ENCODE measurements around the gene SLC12A3.
"Not testable (repeated sequence)": the region's sequence is repeated elsewhere in the genome, so short reads cannot be mapped to it uniquely, and the experiment has no call there.

The SLC12A3 gene

DNA sequence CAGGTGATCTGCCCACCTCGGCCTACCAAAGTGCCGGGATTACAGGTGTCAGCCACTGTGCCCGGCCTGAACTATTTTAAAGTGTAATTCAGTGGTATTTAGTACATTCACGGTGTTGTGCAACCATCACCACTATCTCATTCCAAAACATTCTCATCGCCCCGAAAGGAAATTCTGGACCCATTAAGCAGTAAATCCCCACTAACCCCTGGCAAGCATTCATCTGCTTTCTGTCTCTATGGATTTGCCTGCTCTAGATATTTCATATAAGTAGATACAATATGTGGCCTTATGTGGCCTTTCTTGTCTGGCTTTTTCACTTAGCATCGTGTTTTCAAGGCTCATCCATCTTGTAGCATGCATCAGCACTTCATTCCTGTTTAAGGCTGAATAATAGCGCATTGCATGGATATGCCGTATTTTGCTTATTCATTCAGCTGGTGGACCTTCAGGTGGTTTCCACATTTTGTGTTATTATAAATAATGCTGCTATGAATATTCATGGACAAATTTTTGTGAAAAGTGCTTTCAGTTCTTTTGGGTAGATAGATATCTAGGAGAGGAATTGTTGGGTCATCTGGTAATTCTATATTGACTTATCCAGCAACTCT lies 58.6 kb downstream of the SLC12A3 start:
- FAIRE-seq: no peak

DNA sequence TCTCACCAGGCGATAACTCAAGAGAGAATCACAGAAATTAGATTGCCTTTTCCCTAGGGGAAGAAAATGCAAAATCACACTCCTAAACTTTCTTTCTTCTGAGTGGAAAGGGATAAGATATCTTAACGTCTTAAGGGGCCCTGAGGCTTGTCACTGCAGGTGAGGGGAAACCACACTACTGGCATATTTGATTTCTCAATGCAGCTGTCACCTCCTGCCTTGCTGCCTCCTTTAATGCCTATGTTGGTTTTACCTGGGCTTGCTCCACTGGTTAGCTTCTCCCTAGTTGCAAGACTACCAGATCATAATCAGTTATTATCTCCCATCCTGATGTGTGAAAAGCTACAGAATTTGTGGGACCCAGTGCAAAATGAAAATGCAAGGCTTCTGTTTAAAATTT lies 62.5 kb downstream of the SLC12A3 start:
- no peak for FAIRE-seq

DNA sequence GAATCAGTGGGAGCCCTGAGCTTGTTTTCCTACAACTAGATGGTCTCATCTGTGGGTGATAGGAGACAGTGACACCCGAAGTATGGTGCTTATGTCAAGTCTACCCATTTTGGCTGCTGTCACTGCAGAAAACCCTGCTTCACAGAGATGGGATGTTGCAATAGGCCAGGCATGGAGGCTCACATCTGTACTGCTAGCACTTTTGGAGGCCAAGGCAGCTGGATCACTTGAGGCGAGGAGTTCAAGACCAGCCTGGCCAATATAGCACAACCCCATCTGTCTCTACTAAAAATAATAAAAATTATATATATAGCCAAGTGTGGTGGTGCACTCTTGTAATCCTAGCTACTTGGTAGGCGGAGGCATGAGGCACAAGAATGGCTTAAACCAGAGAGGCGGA lies 64.6 kb downstream of the SLC12A3 start:
- no peak for FAIRE-seq

DNA sequence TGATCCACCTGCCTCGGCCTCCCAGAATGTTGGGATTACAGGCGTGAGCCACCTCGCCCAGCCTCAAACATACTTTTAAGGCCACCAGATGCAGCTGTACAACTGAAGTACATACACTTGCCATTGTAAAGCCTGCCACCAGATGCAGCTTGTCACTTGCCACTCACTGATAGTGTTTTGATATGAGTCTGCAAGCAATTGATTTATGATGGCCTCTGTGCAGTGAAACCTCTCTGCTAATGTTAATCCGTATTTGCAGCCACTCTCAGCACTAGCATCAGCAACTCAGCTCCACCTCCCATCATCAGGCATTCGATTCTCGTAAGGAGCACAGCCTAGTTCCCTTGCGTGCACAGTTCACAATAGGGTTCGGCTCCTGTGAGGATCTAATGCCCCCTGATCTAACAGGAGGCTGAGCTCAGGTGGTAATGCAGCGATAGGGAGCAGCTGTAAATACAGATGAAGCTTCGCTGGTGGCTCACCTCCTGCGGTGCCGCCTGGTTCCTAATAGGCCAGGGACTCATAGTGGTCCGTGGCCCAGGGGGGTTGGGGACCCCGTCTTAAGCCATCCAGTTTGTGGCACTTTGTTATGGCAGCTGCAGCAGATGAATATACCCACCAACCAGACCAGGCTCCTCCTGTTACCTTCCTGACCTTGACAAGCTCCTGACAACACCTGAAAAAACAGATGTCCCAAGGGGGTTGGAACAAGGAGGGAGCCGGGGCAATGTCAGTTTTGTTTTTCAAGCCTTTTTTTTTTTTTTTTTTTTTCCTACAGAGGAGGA lies 65.7 kb downstream of the SLC12A3 start:
- FAIRE-seq: no peak

DNA sequence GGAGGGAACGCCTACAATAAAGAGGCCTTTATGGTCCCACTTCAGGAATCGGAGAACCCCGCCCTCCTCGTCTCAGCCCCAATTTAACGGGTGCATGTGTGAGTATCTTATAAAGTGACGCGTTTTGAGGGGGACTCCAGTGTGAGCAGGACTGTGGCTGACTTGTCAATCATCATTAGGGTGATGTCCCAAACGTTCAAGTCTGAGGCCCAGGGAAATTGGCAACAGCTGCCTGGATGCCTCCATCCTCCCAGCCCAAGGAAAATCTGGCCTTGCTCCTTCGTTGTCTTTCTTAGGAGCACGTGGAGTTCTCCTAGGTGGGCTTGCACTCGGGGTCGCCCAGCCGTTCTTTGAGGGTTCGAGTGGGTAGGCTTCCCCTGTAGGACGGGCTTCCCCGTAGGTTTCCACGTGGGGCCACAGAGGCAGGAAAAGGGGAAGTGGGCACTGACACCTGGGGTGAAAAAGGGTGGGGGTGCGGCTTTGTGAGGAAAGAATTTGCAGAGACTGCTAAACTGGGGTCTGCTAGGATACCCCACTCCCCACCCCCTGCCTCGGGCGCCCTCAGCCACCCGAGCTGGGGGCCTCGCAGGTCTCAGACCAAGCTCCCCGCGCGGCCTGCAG lies 66.4 kb downstream of the SLC12A3 start:
- FAIRE-seq: no peak

DNA sequence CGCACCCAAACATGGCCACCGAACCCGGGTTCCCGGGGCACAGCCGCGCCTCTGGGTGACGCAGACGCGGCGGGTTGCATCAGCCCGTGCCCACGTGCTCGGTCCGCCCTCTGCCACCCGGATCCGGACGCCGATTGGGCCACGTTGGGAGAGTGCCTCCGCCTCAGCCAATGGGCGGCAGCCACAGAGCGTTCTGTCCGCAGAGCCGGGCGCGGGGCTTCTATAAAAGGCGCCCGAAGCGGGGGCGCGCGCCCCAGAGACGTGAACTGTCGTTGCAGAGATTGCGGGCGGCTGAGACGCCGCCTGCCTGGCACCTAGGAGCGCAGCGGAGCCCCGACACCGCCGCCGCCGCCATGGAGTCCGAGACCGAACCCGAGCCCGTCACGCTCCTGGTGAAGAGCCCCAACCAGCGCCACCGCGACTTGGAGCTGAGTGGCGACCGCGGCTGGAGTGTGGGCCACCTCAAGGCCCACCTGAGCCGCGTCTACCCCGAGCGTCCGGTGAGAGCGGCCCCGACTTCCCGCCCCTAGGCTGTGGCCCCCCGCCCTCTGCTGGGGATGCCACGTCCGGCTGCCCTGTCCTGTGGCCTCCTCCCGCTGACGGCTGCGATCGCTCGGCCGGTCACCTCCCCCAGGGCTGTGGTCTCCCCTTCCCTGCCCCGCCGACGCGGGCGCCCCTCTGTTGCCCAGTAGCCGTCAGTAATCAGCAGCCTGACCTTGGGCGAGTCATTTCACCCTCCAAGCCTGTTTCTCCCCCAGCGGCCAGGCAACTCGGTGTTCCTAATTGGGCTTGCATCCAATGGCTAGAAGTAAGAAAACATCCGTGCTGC lies 67.1 kb downstream of the SLC12A3 start, which contains the start of gene HERPUD1:
TSS of gene HERPUD1 (plus strand) at position 251 of the 829 bp plus-strand sequence. CDS start at position 354, 103 bp downstream.
- peak; percentile 94 for FAIRE-seq

DNA sequence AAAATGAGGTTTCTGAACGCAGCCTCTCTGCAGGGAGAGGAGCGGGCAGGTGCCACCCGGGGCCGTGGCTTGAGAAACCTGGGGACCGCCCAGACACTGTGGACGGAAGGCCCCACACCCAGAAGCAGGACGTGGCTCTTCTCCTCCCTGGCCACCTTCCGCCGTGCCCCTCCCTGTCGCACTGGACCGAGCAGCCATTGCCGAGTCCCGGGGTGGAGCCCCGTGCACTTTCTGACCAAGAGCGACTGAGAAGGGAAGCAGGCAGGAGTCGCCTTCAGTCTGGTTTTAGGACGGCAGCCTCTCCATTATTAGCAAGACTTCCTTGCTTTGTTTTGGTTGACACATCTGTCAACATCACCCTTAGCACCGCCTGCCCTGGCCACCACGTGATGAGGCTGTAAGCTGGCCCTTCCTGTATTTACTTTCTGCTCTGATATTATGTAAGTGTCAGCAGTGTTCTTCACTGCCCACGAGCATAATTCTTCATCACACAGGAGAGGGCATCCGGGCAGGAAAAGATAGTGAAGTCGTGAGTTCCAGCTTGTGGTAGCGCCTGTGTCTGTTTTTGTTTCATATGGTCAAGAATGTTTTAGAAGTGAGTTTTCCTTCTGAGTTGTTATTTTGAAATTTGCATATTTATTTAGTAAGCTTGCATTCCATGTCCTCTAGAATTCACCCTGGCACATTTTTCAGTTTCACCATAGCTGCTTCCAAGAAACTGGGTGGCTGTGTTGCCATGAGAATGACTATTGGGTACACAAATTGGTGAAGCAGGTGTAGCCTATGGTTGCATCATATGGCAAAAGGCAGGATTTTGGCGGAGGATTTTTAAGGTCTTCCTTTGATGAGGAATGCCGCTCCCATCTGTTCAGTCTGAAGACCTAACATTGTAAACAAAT lies 68.0 kb downstream of the SLC12A3 start:
- no peak for FAIRE-seq

DNA sequence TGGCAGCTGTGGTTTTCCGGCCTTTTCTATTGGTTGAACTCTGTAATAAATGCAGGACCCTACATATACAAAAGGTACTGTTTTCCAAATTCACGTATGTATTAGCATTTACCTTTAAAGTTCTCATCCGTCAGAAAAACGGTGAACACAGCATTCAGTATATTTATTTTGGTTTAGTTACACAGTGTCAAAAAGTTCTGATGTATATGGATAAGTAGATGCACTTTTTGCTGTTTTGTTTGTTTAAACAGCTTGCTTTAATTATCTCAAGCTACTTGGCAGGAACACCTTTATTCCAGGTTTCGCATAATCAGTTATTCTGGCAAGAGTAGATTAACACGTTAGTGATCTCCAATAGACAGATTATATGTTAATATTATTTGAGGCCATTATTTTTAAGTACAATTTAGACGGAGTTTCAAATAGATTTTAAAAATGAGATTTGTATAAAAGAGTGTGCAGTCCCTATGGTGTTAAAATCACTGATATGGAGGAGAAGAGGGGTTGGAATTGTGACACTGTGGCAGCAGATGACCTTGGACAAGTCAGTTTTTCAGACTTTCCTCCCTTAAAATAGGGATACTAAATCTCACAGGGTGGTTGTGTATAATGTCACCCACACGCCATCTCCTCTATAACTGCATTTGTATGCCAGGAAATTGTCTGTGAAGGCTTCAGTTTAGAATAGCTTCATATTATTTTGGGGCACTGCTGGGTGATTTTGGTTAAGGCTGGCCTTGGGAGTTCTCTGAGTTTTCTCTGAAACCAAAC lies 69.0 kb downstream of the SLC12A3 start:
- no peak for FAIRE-seq

DNA sequence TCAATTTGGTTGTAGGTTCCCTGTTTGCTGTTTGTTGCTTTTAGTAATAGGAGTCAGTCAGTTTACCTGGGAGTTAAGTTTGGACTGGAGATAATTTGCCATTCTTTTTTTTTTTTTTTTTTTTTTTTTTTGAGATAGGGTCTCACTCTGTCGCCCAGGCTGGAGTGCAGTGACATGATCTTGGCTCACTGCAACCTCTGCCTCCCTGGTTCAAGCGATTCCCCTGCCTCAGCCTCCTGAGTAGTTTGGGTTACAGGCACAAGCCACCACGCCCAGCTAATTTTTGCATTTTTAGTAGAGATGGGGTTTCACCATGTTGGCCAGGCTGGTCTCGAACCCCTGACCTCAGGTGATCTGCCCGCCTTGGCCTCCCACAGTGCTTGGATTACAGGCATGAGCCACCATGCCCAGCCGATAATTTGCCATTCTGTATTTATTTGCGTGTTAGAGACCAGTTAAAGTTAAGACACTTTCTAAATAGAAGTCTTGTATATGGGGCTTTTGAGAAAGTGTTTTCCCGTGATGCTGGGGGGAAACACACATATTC lies 69.7 kb downstream of the SLC12A3 start:
- not testable (repeated sequence) for FAIRE-seq

DNA sequence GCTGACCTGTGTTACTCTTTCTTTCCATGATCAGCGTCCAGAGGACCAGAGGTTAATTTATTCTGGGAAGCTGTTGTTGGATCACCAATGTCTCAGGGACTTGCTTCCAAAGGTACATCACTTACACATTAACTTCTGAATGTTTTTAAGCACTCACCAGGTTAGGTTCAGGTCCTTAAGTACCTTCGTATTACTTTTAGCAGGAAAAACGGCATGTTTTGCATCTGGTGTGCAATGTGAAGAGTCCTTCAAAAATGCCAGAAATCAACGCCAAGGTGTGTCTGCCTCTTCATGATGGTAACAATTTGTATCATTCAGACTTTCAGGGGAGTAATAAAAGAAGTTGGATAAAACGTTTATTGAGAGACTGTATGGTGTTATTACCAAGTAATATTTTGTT lies 70.2 kb downstream of the SLC12A3 start:
- FAIRE-seq: no peak

DNA sequence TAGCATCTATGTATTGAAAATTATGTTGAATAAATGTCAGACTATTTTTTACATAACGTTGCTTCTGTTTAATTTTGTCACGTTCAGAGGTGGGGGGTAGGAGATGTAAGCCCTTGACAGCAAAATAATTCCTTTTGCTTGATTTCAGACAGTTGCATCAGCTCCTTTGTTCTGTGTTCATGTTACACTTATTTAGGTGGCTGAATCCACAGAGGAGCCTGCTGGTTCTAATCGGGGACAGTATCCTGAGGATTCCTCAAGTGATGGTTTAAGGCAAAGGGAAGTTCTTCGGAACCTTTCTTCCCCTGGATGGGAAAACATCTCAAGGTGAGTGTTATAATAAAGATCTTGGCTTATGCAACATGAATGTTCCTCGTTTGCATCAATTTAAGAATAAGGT lies 71.5 kb downstream of the SLC12A3 start:
- FAIRE-seq: no peak

DNA sequence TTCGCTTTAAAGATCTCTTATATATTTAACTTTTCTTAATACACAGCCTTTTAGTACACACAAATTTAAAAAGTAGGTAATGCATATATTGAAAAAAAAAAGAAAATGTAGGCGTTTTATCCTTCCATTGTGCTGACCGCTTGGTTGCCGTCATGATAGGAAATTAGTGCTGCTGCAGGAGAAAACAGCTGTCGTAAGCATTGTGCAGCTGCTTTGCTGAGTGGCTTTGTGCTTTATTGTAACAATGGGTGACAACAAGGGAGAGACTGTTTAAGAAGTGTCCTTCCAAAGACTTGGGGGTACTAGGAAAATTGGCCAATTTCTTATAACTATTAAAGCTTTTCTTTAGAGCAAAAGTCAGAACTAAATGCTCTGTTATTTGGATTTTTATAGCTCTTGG lies 71.9 kb downstream of the SLC12A3 start:
- no peak for FAIRE-seq

DNA sequence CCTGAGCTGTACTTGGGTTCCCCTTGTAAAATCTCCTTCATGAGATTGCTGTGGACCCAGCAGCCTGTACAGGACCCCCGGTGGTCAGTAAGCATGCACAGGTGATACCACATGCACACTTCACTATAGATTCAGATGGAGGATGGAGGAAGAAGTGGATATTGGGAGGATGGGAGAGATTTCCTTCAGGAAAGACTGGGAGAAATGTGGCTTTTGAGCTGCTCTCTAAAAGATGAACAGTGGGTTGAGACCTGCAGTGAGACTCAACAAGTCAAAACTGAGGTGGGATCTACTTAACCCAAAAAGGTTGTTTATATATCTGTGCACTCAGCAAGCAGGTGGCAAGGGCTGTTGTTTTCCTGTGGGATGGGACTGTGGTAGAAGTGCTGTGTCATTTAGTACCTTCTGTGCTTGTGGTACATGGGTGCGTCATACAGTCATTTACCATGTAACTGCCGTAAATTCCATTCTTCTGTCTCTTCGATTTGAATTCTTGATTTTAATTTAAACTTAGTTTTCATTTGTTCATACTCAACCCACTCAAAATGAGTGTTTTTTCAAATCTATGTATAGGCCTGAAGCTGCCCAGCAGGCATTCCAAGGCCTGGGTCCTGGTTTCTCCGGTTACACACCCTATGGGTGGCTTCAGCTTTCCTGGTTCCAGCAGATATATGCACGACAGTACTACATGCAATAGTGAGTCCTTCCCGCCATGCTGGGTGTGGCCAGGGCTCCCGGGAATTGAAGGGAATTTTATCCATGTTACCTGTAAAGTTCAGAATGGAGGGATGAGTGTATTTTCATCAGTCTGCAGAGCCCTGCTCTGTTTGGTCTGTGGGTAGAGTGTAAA lies 73.9 kb downstream of the SLC12A3 start:
- FAIRE-seq: no peak

DNA sequence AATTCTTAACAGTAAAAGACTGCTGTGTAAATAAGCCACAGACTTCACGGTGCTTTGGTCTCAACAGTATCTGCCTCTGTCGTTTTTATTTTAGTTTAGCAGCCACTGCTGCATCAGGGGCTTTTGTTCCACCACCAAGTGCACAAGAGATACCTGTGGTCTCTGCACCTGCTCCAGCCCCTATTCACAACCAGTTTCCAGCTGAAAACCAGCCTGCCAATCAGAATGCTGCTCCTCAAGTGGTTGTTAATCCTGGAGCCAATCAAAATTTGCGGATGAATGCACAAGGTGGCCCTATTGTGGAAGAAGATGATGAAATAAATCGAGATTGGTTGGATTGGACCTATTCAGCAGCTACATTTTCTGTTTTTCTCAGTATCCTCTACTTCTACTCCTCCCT lies 74.8 kb downstream of the SLC12A3 start:
- FAIRE-seq: no peak

DNA sequence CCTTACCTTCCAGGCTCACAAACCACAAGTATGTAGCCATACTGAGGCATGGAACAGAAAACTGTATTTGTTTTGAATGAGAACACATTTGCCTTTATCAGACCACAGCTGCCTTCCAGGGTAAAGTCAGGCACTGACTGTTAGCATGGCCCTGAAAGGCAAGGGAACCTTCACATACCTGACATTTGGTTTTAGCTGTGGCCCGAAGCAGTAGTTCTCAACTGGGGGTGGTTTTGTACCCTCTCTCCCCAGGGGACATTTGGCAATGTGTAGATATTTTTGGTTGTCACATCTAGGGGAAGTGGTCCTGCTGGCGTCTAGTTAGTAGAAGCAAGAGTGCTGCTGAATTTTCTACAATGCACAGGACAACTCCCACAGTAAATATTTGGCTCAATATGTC lies 76.1 kb downstream of the SLC12A3 start:
- no peak for FAIRE-seq

DNA sequence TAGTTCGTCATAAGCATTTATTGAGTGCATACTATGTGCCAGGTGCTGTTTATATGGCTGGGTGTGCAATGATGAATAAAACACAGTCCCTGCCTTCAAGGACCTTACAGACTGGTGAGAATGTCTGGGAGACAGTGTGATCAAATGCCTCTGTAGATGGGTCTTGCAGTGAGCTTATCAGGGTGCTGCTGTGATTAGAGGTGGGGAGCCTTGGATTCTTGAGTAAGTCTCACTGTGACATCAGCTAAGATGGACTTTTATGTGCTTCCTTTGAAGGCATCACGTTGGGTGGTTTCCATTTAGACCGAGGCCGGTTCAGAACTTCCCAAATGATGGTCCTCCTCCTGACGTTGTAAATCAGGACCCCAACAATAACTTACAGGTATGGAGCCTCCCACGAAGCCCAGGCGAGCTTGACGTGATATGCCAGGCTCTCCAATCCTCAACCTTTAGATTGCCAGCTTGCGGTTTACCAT lies 76.9 kb downstream of the SLC12A3 start:
- FAIRE-seq: no peak

DNA sequence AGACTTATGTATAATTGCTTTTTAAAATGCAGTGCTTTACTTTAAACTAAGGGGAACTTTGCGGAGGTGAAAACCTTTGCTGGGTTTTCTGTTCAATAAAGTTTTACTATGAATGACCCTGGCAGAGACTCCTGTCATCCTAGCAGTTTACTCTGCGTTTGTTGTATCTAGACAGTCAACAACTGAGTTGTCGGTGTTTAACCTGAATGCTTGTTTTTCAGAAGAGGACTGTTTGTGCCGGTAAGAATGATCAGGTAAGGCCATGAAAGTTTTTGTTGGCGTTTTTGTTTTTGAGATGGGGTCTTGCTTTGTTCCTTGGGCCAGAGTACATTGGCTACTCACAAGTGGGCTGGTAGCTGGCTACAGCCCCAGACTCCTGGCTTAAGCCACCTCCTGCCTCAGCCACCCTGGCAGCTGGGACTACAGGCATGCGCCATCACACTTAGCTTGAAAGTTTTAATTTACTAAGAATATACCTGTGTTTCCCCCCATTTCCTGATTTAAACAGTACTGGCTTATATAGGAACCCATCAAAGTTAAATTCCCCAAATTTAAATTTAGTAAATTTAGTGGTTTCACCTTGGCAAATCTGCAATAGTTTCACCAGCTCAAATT lies 78.9 kb downstream of the SLC12A3 start:
- FAIRE-seq: no peak

DNA sequence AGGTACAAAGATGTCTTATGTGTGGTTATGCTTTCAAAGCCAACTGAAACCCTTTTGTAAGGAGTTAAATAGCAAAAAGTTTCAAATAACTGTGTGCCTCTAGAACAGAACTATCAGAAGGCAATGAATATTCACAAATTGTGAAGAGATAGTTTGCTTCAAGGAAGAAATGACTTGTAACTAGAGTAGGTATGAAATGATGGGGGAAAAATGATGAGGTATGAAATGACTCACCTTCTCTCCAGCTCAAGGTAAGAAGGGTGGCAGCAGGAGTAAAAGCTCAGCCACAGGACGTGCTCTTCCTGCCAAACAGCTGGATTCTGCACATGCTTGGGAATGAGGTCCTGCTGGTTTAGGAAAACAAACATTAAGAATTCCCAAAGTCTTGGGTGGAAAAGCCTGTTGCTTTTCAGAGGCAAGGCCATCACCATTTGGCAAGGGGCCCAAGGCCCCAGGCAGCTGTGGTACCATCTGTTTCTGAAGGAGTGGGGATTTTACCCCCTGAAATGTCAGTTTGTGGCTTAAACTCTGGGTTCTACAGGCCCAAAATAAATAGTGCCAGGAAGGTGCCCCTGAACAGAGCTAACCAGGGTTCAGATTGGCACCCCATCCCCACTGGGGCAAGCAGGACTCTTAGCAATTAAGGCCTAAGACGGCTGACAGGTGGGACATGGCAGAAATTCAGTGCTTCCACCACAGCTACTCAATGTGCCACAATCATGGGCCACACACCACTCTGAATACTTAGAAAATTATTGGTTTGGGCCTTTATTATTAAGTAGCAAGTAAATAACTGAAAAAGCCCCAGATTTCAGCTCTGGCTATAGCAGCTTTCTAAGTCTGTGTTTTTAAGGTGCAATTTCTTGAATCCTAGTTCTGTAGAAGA lies 80.2 kb downstream of the SLC12A3 start:
- no peak for FAIRE-seq
